Activated CD4-positive, alpha-beta T cell treated with anti-CD3 and anti-CD28 coated beads, Interleukin-10, Interleukin-2, amounts not matched to agents 100 ng/mL and 50 ng/mL, durations not matched to agents 16 hours and 8 hours (primary cell): ENCODE results near the gene PDZD7.

ENCODE experiments used
- DNase-seq: peaks from one replicate; pipeline ENCODE4 v3.0.0-alpha.2; 2020

Gene PDZD7

GRCh38 chr10:101016814-101017213, 14.1 kb downstream of the PDZD7 start:
- no peak for DNase-seq

- DNase-seq, result no peak
These were observed 15.4 kb downstream of the PDZD7 start for GRCh38 chr10:101015582-101015973.

GRCh38 chr10:101014966-101015581, 15.9 kb downstream of the PDZD7 start:
- peak; percentile 54 for DNase-seq

- peak; percentile 78 for DNase-seq
These were observed 16.6 kb downstream of the PDZD7 start for GRCh38 chr10:101014230-101014884.

GRCh38 chr10:101013365-101013825, 17.5 kb downstream of the PDZD7 start:
- DNase-seq, result no peak

GRCh38 chr10:101012525-101013364, 18.2 kb downstream of the PDZD7 start:
- DNase-seq, result peak; percentile 90

GRCh38 chr10:101011517-101012423, 19.2 kb downstream of the PDZD7 start:
- DNase-seq, result no peak

GRCh38 chr10:101010329-101010728, 20.6 kb downstream of the PDZD7 start:
- DNase-seq, result no peak

- DNase-seq, result no peak
These were observed 22.0 kb downstream of the PDZD7 start for GRCh38 chr10:101008823-101009423.

- no peak for DNase-seq
These were observed 22.8 kb downstream of the PDZD7 start for GRCh38 chr10:101007915-101008822.

- DNase-seq, result no peak
These were observed 23.7 kb downstream of the PDZD7 start for GRCh38 chr10:101007099-101007711.

- no peak for DNase-seq
These were observed 24.3 kb downstream of the PDZD7 start for GRCh38 chr10:101006593-101007098.

GRCh38 chr10:101005869-101006567, 24.9 kb downstream of the PDZD7 start:
- DNase-seq, result no peak

- DNase-seq, result no peak
These were observed 25.6 kb downstream of the PDZD7 start for GRCh38 chr10:101005361-101005760.

GRCh38 chr10:101003639-101004206, 27.2 kb downstream of the PDZD7 start:
- no peak for DNase-seq

GRCh38 chr10:101002456-101002855, 28.5 kb downstream of the PDZD7 start:
- no peak for DNase-seq

- no peak for DNase-seq
These were observed 29.3 kb downstream of the PDZD7 start for GRCh38 chr10:101001659-101002035.

- DNase-seq, result no peak
These were observed 29.8 kb downstream of the PDZD7 start for GRCh38 chr10:101000915-101001658.
